Activated CD4-positive, alpha-beta T cell treated with anti-CD3 and anti-CD28 coated beads for 48 hours (primary cell): Measurements from ENCODE around the gene IVNS1ABP.
A peak's percentile ranks its signal among the peaks of the same experiment; 100 is the strongest.
"Not testable (repeated sequence)": the region's sequence is repeated elsewhere in the genome, so short reads cannot be mapped to it uniquely, and the experiment has no call there.

ENCODE experiments used
- DNase-seq: peaks from one replicate; pipeline ENCODE4 v3.0.0-alpha.2; 2020

Gene IVNS1ABP

DNA sequence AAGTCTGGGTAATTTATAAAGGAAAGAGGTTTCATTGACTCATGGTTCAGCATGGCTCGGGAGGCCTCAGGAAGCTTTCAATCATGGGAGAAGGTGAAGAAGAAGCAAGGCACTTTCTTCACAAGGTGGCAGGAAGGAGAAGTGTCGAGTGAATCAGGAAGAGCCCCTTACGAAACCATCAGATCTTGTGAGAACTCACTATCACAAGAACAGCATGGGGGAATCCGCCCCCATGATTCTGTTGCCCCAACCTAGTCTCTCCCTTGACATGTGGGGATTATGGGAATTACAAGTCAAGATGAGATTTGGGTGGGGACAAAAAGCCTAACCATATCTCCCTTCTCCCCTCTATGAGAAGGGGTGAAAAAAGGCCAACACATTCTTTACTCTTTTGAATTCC lies 11.2 kb upstream of the IVNS1ABP start:
- DNase-seq = no peak

DNA sequence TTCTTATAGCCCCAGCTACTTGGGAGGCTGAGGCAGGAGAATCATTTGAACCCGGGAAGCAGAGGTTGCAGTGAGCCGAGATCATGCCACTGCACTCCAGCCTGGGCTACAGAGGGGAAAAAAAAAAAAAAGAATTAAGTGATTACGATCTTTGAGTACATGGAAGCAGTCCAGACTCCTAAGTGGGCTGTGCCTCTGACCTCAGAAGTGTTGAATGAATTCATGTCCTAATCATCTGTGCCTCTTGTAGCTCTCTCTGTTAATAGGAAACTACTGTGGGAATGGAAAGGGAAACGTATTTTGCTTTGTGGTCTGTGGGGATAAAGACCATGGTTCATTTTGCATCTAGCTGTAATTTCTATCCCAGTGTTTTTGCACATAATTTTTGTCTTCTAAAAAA lies 8.4 kb upstream of the IVNS1ABP start:
- no peak for DNase-seq

DNA sequence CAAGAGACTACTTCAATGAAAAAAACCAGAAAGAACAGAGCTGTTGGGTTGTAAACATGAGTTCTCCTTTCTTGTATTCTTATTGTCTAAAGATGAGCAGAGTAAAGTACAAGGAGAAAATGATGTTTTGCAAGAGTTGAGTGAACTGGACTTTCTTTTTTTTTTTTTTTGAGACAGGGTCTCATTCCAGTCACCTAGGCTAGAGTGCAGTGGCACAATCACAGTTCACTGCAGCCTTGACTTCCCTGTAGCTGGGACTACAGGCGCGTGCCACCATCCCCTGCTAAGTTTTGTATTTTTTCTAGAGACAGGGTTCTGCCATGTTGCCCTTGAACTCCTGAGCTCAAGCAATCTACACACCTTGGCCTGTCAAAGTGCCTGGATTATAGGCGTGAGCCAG lies 7.1 kb upstream of the IVNS1ABP start:
- DNase-seq = no peak

DNA sequence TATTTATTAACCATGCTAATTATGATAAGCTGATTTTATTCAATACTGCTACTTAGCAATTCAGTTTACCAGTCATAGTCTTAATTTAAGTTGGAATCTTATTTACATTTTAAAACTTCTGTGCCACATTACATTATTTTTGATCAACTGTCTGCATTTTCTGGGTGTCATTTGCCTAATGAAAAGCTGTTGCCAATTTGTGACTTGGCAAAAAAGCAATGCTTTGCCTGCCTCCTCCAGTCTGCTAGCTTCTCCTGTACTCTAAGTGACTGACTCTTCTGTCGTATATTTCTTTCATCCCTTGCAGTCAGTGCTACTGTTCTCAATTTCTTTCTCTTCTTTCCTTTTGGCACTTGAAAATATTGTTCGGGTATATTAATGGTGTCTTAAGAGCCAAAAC lies 5.6 kb upstream of the IVNS1ABP start:
- no peak for DNase-seq

DNA sequence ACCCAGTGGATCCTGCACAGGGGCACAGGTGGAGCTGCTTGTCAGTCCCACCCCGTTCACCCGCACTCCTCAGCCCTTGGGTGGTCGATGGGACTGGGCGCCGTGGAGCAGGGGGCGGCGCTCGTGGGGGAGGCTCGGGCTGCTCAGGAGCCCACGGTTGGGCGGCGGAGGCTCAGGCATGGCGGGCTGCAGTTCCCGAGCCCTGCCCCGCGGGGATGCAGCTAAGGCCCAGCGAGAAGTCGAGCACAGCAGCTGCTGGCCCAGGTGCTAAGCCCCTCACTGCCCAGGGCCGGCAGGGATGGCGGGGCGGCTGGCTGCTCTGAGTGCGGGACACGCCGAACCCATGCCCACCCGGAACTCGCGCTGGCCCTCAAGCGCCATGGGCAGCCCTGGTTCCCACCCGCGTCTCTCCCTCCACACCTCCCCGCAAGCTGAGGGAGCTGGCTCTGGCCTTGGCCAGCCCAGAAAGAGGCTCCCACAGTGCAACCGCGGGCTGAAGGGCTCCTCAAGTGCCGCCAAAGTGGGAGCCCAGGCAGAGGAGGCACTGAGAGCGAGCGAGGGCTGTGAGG lies 4.7 kb upstream of the IVNS1ABP start:
- DNase-seq = not testable (repeated sequence)

DNA sequence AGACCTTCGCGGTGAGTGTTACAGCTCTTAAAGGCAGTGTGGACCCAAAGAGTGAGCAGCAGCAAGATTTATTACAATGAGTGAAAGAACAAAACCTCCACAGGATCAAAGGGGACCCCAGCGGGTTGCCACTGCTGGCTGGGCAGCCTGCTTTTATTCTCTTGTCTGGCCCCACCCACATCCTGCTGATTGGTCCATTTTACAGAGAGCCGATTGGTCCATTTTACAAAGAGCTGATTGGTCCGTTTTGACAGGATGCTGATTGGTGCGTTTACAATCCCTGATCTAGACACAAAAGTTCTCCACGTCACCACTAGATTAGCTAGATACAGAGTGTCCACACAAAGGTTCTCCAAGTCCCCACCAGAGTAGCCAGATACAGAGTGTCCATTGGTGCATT lies 4.1 kb upstream of the IVNS1ABP start:
- not testable (repeated sequence) for DNase-seq

DNA sequence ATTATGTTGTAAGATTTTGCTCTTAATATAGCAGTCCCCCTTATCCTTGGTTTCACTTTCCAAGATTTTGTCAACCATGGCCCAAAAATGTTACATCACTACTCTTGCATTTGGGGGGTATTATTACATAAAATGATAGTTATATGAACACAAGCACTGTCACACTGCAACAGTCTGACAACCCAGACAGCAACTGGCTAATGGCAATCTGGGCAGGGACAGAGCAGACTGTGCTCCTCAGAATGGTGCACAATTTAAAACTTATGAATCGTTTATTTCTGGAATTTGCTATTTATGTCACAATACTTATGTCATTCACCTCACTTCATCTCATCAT lies 2.1 kb upstream of the IVNS1ABP start:
- DNase-seq = no peak

DNA sequence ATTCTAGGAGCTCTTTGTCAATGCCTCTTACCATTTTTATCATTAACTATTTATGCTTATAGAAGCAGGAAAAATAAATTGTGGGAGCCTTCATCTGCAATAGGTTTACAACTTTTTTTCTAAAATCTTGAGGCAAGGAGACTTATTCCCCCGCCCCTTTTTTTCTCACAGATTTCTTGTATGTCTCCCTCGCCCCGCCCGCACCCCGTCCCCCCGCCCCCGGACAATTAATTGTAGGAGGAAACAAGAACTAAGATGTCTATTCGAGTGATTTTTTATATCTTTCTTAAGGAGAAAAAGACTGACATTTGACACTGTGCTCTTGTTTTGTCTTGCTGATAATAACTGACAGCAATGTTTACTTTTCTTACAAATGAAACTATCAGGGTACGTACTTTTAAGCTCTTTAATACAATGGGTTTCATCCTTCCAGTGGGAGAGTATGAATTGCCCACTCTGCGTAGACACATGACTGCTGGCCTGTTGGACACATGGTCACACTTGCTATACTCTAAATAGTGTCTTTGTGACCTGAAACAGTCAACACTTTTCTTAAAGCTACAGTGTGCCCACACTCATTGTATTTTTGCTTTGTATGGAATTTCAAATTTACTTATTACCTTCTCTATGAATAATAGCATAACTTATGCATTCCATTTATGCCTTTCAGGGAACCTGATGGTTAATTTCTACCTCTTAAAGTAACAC lies 1.5 kb upstream of the IVNS1ABP start:
- DNase-seq = no peak

DNA sequence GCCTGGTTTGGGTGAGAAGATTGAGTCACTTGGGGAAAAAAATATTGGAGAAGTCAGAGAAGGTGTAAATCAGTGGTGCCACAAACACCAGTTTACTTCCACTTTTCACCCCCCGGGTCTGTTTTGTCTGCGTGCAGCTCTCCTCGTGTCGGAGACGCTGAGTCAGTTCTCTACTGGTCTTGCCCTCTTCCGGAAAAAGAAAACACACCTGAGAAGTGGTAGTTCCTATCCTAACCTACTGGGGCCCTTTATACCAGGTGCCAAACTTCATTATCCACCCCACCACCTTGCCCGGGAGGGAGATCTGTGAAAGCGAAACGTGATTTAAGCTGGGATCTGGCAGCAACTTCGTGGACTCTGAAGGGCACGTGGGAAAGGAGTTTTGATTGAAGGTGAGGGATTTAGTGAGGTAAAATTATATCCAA lies 855 bp upstream of the IVNS1ABP start:
- peak; percentile 79 for DNase-seq

DNA sequence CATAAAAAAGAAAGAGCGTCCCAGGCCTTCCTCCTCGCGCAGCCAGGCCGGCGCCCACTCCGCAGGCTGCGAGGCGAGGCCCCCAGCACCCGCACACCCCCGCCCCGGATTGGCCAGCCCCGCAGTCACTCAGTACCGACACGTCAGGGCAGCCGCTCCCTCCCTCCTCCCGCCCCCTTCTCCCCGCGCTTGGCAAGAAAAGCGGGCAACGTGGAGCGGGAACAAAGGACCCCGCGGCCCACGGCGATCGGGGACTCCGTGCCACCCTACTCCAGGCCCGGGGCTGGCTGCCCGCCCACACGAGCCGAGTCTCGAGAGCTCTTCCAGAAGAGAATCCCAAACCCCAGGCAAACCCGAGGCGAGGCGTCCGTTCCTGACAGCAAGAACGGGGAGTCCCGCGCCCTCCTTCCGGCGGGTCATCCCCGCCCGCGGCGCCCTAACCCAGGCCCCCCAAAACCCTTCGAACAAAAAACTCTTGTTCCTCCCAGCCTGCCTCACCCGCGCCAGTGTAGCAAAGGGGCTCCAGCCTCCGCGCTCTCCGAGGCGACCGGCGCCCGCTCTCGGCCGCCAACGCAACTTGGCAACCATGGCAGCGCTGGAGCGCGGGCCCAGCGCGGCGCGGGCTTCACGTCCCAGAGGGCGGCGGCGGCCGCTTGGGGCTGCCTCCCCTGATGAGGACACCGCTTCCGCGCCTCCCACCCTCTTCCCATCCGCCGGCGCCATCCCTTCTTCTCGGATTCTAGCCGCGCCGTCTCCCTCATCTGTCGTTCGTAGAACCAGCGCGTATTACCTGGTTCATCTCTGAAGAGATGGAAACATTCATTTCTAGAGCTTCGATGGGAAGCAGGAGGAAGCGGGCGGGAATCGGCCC lies 645 bp downstream of the IVNS1ABP start:
- DNase-seq = peak; percentile 94

DNA sequence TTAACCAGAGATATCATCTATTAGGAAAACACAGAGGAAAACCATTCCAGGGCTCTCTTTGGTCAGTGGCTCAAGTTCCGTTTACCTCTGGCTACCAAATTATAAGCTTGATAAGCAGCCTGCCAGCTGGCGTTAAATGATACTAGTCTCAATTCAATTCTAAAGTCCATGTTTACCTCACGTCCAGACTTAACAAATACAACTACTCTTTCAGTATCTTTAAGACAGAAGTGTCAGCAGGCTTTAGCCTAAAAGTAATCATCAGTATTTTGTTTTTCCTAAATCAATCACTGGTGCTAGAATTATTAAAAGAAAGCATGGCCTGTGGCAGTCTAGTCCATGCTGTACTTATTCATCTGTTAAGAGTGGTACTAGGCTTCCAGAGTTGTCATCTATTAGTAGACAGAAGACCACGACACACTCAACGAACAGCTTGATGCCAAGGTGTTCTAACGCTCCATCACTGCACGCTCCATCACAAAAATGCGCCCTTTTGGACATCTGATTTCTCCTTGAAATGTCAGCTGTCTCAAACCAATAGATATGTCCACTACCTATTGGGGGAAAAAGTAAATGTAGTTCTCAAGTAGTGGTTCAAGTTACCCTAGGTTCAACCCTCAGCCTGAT lies 1.5 kb downstream of the IVNS1ABP start:
- no peak for DNase-seq

DNA sequence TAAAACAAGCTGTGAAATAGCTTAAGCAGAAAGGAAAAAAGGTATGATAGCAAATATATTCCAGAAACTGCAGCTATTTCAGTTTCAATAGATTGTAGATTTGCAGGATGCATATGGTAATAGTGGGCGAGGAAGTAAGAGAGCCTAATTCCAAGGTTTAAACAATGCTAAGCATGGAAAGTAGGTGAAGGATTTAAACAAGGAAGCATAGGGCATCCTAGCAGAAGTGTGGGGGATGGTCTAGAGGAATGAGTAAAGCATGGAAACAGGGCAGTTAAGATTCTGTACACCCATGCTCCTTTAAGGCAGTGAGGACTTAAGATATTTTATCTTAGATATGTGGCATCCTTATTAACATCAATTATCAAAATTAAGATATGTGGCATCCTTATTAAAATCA lies 2.6 kb downstream of the IVNS1ABP start:
- no peak for DNase-seq

DNA sequence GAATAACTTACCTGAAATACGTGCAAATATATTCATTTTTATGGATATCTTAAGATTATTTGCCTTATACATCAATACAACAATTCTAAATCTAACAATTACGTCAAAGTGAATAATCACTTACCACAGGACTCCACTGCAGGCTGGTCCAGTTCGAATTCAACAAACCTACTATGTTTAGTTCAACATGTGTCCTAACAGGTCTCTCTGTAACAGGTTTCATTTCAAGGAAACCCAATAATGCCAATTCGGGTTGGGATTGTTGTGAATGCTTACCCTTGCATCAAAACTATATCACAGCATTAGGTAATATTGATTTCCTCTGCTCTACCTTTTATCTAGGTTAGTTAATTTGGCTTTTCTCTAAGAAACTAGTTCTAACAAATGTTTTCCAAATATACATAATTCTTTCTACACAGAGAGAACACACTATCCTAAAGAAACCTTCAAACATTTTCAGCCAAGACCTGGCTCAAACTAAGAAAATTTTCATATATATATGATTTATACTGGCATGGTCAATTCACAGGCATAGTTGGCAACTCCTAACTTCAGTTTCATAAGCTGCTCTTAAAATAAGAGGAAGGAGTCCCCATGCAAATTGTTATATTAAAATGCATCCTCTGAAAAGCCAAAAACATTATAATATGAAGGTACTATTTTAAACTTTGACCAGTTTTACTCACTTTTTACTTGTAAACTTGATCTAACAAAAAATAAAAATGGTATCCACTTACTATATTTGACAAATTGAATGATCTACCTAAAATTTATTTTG lies 4.5 kb downstream of the IVNS1ABP start:
- DNase-seq = no peak

DNA sequence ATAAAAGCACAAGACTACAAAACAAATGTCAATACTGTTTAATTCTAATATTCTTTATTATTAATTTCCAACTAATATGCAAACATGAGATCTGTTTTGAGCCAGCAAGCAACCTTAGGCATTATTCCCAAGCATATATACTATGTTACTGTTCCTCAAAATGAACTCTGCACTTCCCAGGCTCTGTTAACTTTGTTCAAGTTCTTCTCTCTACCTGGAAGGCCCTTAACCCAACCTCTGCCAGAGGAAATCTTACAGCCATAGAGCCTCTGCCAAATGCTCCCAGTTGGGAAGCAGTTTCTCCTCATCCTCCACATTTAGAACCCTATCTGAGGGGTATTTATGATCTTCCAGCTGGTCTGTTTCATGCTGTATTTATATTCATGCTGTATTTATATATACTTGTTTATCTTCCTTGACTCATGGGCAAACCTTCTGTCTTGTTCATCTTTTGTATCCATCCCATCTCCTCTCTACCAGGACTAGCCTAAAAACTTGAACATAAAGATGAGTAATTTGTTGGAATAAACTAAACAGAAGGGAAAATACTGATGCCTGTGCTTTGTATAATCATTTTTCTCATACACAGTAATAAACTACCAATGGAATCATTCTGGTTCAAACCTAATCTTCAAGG lies 5.3 kb downstream of the IVNS1ABP start:
- DNase-seq = no peak

DNA sequence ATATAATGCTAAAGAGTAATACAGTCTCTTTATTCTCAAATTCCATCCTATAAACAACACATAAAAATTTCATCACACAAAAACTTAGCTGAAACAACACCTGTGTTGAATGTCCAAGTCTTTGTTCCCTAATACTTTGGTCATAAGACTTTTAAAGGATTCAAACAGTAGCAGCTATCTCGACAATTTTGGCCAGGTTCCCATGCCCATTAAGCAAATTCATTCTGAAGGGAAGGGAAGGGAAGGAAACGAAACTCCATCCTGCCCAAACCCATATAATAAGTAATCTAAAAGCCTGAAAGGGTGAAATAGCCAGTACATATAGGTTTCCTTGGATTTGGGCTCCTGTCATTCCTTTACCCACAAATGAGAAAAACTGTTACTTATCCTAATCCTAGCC lies 7.5 kb downstream of the IVNS1ABP start:
- DNase-seq = no peak

DNA sequence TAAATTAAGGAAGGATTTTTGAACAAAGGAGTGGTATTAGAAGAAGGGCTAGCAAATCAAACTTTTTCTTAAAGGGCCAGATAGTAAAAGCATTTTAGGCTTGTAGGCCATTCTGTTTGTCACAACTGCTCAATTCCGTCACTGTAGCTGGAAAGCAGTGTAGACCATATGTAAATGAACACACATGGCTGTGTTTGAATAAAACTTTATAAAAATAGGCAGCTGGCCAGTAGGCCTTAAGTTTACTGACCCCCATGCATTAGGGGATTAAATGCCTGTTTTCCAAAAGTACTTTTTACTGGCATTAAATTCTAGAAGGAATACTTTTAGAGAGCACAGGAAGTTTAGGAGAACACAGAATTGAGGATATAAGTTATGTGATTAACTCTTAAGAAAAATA lies 8.9 kb downstream of the IVNS1ABP start:
- DNase-seq = no peak

DNA sequence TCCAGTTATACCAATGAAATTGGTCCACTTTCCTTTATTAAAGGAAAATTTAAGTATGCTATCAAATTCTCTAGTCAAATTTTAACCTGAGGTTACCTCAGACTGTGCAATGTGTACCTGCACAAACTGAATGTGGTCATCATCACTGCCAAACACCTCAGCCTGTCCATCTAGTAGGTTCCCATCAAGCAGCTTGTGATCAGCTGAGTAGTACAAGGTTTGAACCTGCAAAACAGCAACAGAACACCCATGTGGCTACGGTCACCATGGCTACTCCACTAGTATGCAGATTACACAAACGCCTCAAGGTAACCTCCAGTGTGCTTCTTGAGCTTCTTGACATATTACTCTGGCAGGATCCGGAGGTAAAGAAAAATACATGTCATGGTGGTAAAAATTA lies 11.6 kb downstream of the IVNS1ABP start:
- DNase-seq = no peak

DNA sequence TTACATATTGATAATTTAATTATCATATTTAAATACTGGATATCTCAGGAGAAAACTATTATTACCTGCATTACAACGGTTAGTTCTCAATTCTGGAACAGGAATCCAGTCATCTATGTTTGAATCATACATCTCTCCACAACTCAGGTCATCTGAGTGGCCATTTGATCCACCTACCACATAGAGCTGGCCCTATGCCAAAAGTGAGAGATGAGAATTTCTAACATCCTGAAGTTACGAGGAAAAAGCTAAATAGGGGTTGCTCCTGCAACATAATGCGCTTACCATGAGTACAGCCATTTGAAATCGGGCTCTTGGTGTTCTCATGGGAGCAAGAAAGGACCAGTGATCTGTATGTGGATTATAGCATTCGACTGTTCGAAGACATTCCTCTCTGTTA lies 16.9 kb downstream of the IVNS1ABP start:
- no peak for DNase-seq

DNA sequence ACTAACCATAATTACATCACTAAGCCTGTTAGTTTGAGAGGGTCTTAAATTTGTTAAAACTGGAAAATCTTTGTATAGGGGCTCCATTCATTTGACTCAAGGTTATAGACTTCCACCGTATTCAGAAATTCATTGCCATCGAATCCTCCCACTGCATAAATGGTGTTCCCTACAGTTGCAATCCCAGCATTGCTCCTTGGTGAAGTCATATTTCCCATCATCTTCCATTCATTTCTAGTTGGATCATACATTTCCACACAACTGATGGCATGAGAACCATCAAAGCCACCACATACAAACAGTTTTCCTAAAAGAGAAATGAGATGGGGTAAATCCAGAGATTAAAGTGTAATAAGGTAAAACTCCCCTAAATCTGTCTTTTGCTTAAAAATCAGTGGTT lies 19.1 kb downstream of the IVNS1ABP start:
- DNase-seq = no peak

DNA sequence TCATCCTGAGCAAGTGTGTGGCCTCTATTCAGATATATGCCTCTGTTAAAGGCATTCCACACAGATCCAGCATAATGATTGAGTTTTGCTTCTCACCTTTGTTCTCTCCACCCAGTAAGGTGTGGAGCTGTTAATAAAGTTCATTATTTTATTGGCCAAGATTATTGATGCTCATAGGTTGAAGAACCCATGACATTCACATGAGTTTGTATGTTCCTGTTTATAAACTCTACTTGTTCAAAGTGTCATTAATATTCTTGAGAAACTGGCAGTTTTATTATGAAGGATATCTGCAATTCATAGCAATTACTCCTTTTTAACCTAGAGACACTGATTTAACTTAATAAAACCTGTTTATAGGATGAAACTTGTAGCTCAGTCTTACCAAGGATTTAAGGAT lies 22.0 kb downstream of the IVNS1ABP start:
- no peak for DNase-seq

DNA sequence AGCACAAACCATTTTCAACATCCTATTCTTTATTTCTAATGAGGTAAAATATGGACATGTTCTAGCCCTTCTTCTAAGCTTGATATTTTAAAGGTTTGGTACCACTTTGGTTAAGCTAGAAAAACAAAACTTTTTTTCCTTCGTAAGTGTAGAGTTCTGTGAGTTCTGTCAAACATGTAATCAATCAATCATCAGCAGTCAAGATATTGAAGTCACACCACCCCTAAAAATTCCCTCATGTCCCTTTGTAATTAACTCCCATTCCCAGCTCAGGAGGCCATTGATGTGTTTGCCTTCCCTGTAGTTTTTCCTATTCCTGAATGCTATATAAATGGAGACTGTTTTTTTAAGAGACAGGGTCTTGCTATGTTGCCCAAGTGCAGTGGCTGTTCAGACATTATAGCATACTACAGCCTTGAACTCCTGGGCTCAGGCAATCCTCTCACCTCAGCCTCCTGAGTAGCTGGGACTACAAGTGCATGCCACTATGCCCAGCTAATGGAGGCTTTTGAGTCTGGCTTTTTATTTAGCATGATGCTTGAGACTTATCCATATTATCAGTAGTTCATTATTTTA lies 23.0 kb downstream of the IVNS1ABP start:
- DNase-seq = no peak

DNA sequence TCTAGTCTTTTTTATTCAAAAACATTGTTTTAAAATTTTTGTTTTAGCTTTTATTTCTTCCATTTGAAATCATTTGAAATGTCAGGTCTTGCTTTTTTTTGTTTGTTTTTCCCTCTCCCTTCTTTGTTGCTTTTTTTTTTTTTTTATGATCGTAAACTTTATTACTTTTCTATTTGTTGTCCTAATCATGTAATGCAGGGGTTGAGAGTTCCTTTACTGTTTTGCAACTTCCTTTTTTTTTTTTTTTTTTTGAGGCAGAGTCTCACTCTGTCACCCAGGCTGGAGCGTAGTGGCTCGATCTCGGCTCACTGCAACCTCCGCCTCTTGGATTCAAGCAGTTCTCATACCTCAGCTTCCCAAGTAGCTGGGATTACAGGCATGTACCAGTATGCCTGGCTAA lies 24.8 kb downstream of the IVNS1ABP start:
- no peak for DNase-seq
